ENCODE results near the gene PPTC7.
"Not testable (repeated sequence)": the region's sequence is repeated elsewhere in the genome, so short reads cannot be mapped to it uniquely, and the experiment has no call there.

Gene PPTC7

DNA sequence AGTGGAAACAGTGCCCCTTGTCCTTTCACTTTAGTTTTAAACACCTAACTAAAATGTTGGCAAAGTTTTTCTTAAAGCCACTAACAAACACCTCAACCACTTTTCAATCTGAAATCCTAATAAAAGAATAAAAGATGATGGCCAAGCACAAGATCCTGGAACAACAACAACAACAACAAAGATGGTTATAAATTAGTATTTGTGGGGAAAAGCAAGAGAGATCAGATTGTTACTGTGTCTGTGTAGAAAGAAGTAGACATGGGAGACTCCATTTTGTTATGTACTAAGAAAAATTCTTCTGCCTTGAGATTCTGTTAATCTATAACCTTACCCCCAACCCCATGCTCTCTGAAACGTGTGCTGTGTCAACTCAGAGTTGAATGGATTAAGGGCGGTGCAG is 13.3 kb downstream of the PPTC7 start:
- not testable (repeated sequence) for H3K36me3 ChIP-seq (ENCODE audit: insufficient read depth, low read length); H3K9ac ChIP-seq (ENCODE audit: low read depth, low read length); H3K4me1 ChIP-seq (ENCODE audit: control insufficient read depth, insufficient read depth, low read length); H3K4me2 ChIP-seq (ENCODE audit: low read length); H3K27me3 ChIP-seq (ENCODE audit: control insufficient read depth, insufficient read depth, low read length); H3K4me3 ChIP-seq (ENCODE audit: low read length); H3K9me3 ChIP-seq (replicated peaks; ENCODE audit: low read length)

DNA sequence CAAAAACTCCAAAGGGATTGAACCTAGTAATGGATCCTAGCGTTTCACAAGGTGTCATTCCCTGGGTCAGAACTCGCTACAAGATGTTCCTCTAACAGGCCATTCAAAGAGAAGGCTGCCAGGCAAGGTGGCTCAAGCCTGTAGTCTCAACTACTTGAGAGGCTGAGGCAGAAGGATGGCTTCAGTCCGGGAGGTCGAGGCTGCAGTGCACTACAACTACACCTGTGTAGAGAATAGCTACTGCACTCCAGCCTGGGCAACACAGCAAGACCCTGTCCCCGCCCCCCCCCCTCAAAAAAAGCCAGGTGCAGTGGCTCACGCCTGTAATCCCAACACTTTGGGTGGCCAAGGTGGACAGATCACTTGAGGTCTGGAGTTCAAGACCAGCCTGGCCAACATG is 14.4 kb downstream of the PPTC7 start:
- Histone ChIP-seq H3K4me3 (ENCODE audit: low read length) (no peak overlapping the region), H3K4me1 (ENCODE audit: control insufficient read depth, insufficient read depth, low read length) (peaks cover 8% of the 10 kb centered on the region), H3K9ac (ENCODE audit: low read depth, low read length) (no peak overlapping the region), H3K9me3 (replicated peaks; ENCODE audit: low read length) (no peaks in the 10 kb centered on the region), H3K27me3 (ENCODE audit: control insufficient read depth, insufficient read depth, low read length) (no peaks in the 10 kb centered on the region), H3K4me2 (ENCODE audit: low read length) (no peak overlapping the region), H3K36me3 (ENCODE audit: insufficient read depth, low read length) (no peaks in the 10 kb centered on the region)

DNA sequence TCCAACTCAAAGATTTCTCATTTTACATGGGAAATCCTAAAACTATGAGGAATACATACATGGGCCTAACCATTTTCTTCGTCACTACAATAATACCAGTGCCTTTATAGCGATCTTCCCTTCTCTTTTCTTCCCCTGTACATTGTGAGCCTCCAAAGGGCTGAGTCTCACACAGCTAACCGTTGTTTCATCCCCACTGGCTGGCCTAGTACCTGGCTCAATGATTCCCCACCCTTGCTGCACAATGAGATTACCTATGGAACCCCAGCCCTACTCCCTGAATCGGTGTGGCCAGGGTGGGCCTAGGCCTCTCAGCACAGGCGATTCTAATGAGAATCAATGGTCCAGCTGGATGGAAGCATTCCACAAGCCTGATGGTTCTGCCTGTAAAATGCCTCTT is 16.1 kb downstream of the PPTC7 start:
- Histone ChIP-seq H3K9ac (ENCODE audit: low read depth, low read length) (no peak overlapping the region), H3K4me1 (ENCODE audit: control insufficient read depth, insufficient read depth, low read length) (peaks cover 12% of the 10 kb centered on the region), H3K4me3 (ENCODE audit: low read length) (no peak overlapping the region)

DNA sequence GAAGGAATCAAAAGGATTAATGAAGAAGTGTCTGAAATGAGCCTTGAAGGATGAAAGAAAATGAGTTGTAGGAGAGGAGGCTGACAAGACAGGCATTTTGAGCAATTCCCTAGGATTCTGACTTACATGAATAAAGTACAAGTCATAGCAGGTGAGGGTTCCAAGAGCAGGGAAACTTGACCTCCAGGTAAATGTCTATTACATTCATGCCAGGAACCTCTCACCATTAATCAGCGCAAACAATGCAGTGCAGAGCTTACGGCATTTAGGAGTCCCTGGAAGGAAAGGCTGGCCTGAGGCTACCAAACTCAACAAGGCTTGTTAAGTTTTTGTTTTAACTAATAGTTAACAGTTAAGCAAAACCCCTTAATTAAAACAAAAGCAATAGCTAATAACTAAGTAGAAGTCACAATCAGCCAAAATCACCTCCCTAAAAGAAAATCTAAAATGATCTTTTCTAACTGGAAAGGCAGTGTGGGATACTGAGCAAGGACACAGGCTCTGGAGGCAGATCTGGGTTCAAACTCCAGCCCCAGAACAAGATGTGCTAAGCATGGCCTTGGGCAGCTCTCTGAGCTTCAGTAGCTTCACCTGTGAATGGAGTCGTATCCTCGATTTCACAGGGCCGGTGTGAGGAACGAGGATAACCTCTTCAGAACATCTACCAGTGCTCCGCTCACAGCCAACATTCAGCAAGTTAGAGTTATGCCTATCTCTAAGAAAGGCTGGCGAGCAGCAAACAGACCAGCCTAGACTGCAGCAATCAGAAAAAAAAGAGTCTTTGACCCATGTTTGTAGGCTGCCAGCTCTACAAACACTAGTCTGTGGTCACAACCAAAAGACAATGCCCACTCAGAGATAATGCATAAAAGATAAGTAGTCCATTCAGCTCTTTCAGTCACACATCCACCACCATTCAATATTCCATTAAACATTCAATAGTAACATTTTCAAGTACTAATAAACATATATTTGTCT is 16.9 kb downstream of the PPTC7 start:
- Histone ChIP-seq H3K4me3 (ENCODE audit: low read length) (no peak overlapping the region), H3K4me1 (ENCODE audit: control insufficient read depth, insufficient read depth, low read length) (peaks cover 12% of the 10 kb centered on the region), H3K9ac (ENCODE audit: low read depth, low read length) (no peak overlapping the region), H3K9me3 (replicated peaks; ENCODE audit: low read length) (no peaks in the 10 kb centered on the region), H3K36me3 (ENCODE audit: insufficient read depth, low read length) (no peaks in the 10 kb centered on the region), H3K4me2 (ENCODE audit: low read length) (no peak overlapping the region), H3K27me3 (ENCODE audit: control insufficient read depth, insufficient read depth, low read length) (no peaks in the 10 kb centered on the region)

More for the DNA sequence above, 16.1 kb downstream of the PPTC7 start:
- Histone ChIP-seq H3K4me2 (ENCODE audit: low read length) (no peak overlapping the region), H3K9me3 (replicated peaks; ENCODE audit: low read length) (no peaks in the 10 kb centered on the region), H3K36me3 (ENCODE audit: insufficient read depth, low read length) (no peaks in the 10 kb centered on the region), H3K27me3 (ENCODE audit: control insufficient read depth, insufficient read depth, low read length) (no peaks in the 10 kb centered on the region)

DNA sequence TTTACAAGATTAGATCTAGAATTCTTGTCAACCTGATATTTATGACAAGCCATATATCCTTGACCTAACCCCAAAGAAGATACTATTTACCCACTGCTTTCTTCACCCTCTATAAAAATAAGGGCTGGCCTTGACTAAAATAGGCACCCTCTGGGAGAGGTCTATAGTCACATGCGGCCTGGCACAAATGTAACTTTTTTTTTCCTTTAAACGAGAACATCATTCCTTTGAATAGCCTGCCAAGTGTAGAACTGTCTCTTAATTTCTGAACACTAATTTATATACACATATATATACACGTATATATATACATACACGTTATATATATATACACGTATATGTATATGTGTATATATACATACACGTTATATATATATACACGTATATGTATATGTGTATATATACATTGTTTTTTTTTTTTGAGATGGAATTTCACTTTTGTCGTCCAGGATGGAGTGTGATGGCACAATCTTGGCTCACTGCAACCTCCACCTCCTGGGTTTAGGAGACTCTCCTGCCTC is 18.6 kb downstream of the PPTC7 start:
- no peak overlapping the region for H3K4me3 ChIP-seq (ENCODE audit: low read length)
- H3K36me3 ChIP-seq (ENCODE audit: insufficient read depth, low read length) = no peaks in the 10 kb centered on the region
- no peak overlapping the region for H3K9ac ChIP-seq (ENCODE audit: low read depth, low read length)
- peaks cover 12% of the 10 kb centered on the region for H3K4me1 ChIP-seq (ENCODE audit: control insufficient read depth, insufficient read depth, low read length)
- H3K27me3 ChIP-seq (ENCODE audit: control insufficient read depth, insufficient read depth, low read length) = no peaks in the 10 kb centered on the region
- no peaks in the 10 kb centered on the region for H3K9me3 ChIP-seq (replicated peaks; ENCODE audit: low read length)
- H3K4me2 ChIP-seq (ENCODE audit: low read length) = no peak overlapping the region

DNA sequence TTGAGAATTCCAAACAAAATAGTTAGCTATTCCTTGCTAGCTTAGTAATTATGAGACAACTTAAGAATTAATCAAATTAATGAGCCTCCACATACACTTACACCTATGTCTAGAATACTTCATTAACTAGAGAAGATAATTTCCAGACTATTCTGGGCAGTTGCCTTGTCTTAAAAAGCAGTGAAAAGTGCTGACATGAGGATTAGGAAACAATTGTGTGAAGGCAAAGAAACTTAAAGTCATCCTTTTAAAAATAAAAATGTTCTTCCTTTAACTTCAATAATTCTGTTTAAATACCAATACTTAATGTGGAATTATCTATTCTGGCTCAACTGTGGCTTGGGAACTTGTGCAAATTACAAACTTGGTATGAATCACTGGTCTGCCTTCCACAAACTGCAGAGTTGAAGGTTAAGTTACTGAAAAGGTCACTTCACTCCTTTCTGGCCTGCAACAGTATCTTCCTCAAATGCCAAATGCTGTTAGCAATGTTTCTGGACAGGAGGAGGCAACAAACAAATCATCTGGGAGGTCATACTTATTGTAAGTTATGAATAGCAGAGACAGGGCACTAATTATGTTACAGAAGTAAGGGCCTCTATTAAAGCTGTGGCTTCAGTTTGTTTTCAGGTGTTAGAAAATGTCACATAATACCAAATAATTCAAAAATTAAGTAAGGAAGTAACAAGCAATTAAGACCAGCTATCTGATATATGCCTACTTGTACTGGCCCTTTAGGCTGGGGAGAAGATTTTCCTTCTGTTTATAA is 19.2 kb downstream of the PPTC7 start:
- H3K4me2 ChIP-seq (ENCODE audit: low read length) = no peak overlapping the region
- no peaks in the 10 kb centered on the region for H3K36me3 ChIP-seq (ENCODE audit: insufficient read depth, low read length)
- no peaks in the 10 kb centered on the region for H3K27me3 ChIP-seq (ENCODE audit: control insufficient read depth, insufficient read depth, low read length)
- no peaks in the 10 kb centered on the region for H3K9me3 ChIP-seq (replicated peaks; ENCODE audit: low read length)
- peaks cover 12% of the 10 kb centered on the region for H3K4me1 ChIP-seq (ENCODE audit: control insufficient read depth, insufficient read depth, low read length)
- H3K9ac ChIP-seq (ENCODE audit: low read depth, low read length) = no peak overlapping the region
- no peak overlapping the region for H3K4me3 ChIP-seq (ENCODE audit: low read length)

DNA sequence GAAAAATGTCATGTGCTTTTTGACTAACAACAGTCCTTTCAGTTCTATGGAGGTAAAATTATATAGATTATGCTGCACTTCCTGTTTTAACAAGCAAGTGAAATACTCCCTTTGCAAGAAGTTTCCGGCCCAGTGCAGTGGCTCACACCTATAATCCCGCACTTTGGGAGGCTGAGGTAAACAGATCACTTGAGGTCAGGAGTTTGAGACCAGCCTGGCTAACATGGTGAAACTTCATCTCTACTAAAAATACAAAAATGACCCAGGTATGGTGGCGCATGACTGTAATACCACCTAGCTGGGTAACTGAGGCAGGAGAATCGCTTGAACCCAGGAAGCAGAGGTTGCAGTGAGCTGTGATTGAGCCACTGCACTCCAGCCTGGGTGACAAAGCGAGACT is 20.7 kb downstream of the PPTC7 start:
- not testable (repeated sequence) for H3K27me3 ChIP-seq (ENCODE audit: control insufficient read depth, insufficient read depth, low read length); H3K9me3 ChIP-seq (replicated peaks; ENCODE audit: low read length); H3K9ac ChIP-seq (ENCODE audit: low read depth, low read length); H3K36me3 ChIP-seq (ENCODE audit: insufficient read depth, low read length); H3K4me2 ChIP-seq (ENCODE audit: low read length); H3K4me3 ChIP-seq (ENCODE audit: low read length)
- peaks cover 12% of the 10 kb centered on the region for H3K4me1 ChIP-seq (ENCODE audit: control insufficient read depth, insufficient read depth, low read length)

DNA sequence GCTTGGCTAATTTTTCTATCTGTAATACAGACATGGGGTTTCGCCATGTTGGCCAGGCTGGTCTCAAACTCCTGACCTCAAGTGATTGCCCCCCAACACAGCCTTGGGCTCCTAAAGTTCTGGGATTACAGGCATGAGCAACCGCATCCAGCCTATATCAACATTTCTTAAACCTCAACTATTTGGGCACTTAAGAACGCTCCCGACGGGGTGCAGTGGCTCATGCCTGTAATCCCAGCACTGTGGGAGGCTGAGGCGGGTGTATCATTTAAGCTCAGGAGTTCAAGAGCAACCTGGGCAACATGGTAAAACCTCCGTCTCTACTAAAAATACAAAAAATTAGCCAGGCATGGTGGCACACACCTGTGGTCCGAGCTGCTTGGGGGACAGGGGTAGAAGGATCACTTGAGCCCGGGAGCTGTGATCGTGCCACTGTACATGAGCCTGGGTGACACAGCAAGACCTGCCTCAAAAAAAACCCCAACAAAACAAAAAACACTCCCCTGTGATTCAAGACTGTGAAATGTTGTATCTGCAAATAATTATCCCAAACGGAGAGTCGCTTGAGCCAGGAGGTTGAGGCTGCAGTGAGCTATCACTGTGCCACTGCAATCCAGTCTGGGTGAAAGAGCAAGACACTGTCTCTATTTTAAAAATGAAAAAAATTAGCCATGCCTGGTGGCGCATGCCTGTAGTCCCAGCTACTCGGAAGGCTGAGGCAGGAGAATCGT is 21.5 kb downstream of the PPTC7 start:
- Histone ChIP-seq H3K4me2 (ENCODE audit: low read length) (no peak overlapping the region), H3K36me3 (ENCODE audit: insufficient read depth, low read length) (no peaks in the 10 kb centered on the region), H3K4me3 (ENCODE audit: low read length) (no peak overlapping the region), H3K9ac (ENCODE audit: low read depth, low read length) (no peak overlapping the region), H3K9me3 (replicated peaks; ENCODE audit: low read length) (no peaks in the 10 kb centered on the region), H3K4me1 (ENCODE audit: control insufficient read depth, insufficient read depth, low read length) (peaks cover 15% of the 10 kb centered on the region), H3K27me3 (ENCODE audit: control insufficient read depth, insufficient read depth, low read length) (no peaks in the 10 kb centered on the region)

DNA sequence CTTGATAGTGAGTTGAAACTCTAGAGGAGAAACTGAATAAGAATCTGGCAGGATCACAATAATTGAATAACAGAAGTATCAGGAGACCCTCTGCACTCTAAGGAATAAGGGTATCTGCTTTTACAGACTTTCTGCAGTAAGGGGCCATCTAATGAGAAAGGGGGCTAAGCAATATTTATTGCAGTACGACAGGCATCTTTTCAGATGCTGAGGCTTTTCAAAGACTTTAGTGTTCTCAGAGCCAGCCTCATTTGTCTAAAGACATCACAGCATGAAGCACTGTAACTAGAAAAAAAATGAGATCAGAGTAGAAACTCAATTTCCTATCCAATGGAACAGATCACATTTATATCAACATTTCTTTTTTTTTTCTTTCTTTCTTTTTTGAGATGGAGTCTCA is 22.2 kb downstream of the PPTC7 start:
- Histone ChIP-seq H3K9ac (ENCODE audit: low read depth, low read length) (no peak overlapping the region), H3K9me3 (replicated peaks; ENCODE audit: low read length) (no peaks in the 10 kb centered on the region), H3K4me3 (ENCODE audit: low read length) (no peak overlapping the region), H3K36me3 (ENCODE audit: insufficient read depth, low read length) (no peaks in the 10 kb centered on the region), H3K4me1 (ENCODE audit: control insufficient read depth, insufficient read depth, low read length) (peaks cover 22% of the 10 kb centered on the region), H3K4me2 (ENCODE audit: low read length) (no peak overlapping the region), H3K27me3 (ENCODE audit: control insufficient read depth, insufficient read depth, low read length) (no peaks in the 10 kb centered on the region)

DNA sequence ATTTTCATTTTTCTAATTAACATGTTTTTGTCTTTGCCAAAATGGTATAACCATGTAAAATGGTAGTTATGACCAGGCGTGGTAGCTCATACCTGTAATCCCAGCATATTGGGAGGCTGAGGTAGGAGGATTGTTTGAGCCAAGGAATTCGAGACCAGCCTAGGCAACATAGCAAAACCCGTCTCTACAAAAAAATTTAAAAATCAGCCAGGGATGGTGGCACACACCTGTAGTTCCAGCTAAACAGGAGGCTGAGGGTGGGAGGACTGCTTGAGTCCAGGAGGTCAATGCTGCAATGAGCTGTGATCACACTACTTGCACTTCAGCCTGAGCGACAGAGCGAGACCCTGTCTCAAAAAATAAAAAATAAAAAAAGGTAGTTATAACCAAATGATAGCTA is 23.1 kb downstream of the PPTC7 start:
- Histone ChIP-seq H3K27me3 (ENCODE audit: control insufficient read depth, insufficient read depth, low read length) (no peaks in the 10 kb centered on the region), H3K36me3 (ENCODE audit: insufficient read depth, low read length) (no peaks in the 10 kb centered on the region), H3K4me1 (ENCODE audit: control insufficient read depth, insufficient read depth, low read length) (peaks cover 31% of the 10 kb centered on the region), H3K4me3 (ENCODE audit: low read length) (no peak overlapping the region), H3K9ac (ENCODE audit: low read depth, low read length) (no peak overlapping the region), H3K9me3 (replicated peaks; ENCODE audit: low read length) (no peaks in the 10 kb centered on the region), H3K4me2 (ENCODE audit: low read length) (no peak overlapping the region)

DNA sequence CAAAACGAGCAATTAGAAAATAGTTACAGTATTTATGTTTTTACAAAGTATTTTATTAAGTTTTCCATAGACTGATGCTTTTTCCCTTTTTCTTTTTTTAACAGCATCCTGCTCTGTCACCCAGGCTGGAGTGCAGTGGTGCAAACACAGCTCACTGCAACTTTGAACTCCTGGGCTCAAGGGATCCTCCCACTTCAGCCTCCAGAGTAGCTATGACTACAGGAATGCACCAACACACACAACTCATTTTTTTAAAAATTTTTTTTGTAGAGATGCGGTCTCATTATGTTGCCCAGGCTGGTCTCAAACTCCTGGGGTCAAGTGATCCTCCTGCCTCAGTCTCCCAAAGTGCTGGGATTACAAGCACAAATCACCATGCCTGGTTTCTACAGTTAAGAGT is 24.2 kb downstream of the PPTC7 start:
- not testable (repeated sequence) for H3K9me3 ChIP-seq (replicated peaks; ENCODE audit: low read length); H3K27me3 ChIP-seq (ENCODE audit: control insufficient read depth, insufficient read depth, low read length)
- H3K4me1 ChIP-seq (ENCODE audit: control insufficient read depth, insufficient read depth, low read length) = peaks cover 27% of the 10 kb centered on the region

More for the DNA sequence above, 24.2 kb downstream of the PPTC7 start:
- H3K36me3 ChIP-seq (ENCODE audit: insufficient read depth, low read length); H3K4me3 ChIP-seq (ENCODE audit: low read length); H3K4me2 ChIP-seq (ENCODE audit: low read length); H3K9ac ChIP-seq (ENCODE audit: low read depth, low read length): not testable (repeated sequence)

Measured in skeletal muscle satellite cell (primary cell).